Left kidney (tissue), 2 donors: ENCODE measurements around the gene TMPRSS9. TPM values are rescaled to one million over a fixed set of nuclear protein-coding genes. Genes with fewer than 3 reads are reported as not detected.
A peak's percentile ranks its signal among the peaks of the same experiment; 100 is the strongest.

Experiments
- DNase-seq: peaks from one replicate; pipeline ENCODE4 v3.0.0-alpha.2; 2013
- polyA plus RNA-seq: library from polyadenylated mRNA; unstranded; fragments of 120-200 nt; gene quantifications from one replicate; pipeline ENCODE4 v1.2.1, GENCODE V29; 2013; ENCODE audit not compliant: insufficient read length

The TMPRSS9 gene
- polyA plus RNA-seq, 1 donor: 0.60 TPM

GRCh38 chr19:2329149-2329478, 31.0 kb upstream of the TMPRSS9 start:
- no peak for DNase-seq

DNA sequence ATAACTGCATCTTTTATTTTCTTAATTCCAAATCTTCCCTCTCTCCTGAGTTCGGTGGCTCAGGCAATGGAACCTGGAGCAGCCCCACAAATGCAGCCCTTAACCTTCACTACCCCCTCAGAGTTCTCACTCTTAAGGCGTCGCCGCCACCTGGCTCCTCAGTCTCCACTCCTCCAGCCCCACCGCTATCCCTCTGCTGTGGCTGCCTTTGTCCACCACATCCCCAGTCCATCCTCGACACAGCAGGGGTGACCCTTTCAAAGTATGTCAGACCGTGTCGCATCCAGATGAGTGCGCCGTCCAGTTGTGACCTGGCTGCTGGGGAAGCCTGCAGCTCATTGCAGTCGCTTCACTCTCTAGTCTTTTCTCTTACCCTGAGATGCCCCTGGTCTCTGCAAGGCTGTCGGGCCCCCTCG, 30.6 kb upstream of the TMPRSS9 start:
- no peak for DNase-seq

- DNase-seq: no peak
These were observed 29.8 kb upstream of the TMPRSS9 start for GRCh38 chr19:2330255-2330631.

- DNase-seq: no peak
These were observed 29.3 kb upstream of the TMPRSS9 start for GRCh38 chr19:2330632-2331284.

DNA sequence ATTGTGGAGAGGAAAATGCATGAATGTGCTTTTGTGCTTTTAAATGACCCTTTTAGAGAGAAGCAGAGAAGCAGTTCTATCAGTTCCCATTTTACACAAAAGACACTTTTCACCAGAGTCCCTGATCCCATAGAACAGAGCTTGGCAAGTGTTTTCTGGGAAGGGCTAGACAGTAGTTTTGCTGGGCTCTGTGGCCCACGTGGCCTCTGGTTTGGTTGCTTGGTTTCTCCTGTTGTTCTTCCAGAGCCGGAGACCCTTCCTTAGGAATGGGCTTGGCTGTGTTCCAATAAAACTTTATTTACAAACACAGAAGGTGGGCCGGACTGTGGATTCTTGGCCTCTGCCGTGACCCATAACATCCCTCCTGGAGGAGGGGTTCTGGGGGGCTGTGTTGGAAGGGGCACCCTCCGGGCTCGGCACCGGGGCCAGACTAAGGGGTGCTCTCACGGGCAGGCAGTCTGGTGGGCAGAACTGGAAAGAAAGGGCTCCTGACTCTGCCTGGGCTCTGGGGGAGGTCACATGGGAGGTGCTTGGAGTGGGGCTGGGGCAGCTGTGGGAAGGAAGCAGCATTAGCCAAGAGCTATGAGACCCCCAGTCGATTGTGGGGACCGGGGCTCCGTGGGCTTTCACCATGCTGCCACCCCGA, 28.3 kb upstream of the TMPRSS9 start:
- DNase-seq: no peak

- no peak for DNase-seq
These were observed 27.6 kb upstream of the TMPRSS9 start for GRCh38 chr19:2332341-2333026.

DNA sequence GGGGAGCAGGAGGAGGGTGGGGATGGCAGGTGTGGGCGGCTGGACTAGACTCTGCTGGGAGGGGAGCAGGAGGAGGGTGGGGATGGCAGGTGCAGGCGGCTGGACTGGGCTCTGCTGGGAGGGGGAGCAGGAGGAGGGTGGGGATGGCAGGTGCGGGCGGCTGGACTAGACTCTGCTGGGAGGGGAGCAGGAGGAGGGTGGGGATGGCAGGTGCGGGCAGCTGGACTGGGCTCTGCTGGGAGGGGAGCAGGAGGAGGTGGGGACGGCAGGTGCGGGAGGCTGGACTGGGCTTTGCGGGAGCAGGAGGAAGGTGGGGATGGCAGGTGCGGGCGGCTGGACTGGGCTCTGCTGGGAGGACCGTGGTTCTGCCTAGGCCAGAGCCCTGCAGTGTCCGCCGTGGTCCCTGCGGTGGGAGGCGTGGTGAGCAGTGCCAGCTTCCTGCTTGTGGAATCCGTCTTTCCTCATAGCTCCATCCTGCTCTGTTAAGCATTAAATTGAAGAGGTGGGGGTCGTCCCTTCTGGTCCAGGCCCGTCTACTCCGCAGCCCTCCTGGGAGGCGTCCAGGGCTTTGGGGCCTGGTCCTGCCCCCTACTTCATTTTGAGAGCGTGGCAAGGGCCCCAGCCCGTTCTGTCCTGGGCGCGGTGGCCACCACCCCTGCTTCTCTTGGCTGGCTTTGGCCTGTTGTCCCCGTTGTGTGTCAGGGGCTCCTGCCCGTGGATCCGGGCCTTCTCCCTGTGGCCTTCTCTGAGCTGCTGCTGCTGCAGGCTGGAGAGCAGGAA, 26.8 kb upstream of the TMPRSS9 start:
- DNase-seq: no peak

DNA sequence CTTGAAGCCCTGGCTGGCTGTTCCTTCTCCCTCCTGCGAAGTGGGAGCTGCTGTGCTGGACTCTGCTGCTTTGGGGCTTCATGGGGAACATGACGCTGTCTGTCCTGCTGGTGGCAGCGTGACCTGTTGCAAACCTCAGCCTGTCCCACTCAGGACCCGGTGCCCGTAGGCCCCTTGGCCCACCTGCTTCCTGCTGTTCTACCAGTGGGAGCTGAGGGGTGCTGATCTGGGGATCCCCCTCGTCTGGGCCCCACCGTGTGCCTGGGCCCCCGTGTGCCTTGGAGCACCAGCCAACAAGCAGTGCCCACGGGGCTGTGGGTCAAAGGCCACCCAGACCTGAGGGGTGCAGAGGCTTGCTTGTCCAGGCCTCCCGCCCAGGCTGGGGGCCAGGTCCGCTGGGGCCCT, 26.3 kb upstream of the TMPRSS9 start:
- DNase-seq: no peak

GRCh38 chr19:2334426-2334825, 25.6 kb upstream of the TMPRSS9 start:
- no peak for DNase-seq

GRCh38 chr19:2334986-2335846, 24.8 kb upstream of the TMPRSS9 start:
- DNase-seq: no peak

DNA sequence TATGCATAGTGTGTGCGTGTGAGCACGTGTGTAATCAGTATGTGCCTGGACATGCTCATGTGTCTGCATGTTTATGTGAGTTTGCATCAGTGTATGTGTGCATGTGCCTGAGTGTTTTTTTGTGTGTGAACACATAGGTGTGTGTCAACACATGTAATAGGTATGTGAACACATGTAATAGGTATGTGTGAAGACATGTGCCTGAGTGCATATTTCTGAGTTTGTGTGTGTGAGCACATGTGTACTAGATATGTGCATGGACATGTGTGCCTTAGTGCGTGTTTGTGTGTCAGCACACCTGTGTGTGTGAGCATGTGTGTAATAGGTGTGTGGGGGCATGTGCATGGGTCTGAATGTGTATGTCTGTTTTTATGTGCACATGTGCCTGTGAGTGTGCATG, 24.2 kb upstream of the TMPRSS9 start:
- no peak for DNase-seq

GRCh38 chr19:2336528-2337328, 23.3 kb upstream of the TMPRSS9 start:
- no peak for DNase-seq

DNA sequence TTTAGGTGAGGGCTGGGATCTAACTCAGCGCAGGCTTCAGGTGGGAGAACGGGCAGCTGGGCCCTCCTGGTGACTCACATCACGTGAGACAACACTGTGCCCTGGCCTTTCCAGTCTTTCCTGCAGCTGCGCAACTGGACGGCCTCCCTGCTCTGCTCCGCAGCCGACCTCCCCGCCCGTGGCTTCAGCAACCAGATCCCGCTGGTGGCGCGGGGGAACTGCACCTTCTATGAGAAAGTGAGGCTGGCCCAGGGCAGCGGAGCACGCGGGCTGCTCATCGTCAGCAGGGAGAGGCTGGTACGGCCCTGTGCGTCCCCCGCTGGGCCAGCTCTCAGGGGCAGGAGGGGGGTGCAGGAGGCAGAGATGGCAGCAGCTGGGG, 22.7 kb upstream of the TMPRSS9 start:
- peak; percentile 82 for DNase-seq

DNA sequence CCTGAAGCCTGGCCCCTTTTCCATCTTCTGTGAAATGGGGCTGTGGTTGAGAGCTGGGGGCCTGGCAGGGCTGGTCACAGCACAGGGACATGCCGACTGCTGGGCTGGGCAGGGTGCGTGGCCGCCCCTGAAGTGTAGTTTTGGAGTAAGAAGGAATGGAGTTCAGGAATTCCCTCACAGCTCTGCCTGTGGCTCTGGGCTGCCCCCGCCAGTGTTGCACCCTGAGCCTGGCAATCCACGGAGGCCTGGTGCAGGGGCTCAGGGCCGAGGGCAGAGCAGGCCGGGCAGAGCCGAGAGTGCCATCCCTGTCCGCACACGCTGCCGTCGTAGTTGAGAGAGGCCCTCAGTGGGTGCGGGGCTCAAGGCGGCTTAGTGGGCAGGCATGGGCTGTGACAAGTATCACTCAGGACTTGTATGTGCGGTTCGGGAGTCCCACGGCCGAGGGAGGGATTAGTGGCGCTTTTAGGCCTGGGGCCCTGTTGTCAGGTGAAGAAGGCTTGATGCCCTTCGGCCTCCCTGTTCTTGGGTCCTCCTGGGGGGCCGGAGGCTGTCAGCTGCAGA, 21.9 kb upstream of the TMPRSS9 start:
- DNase-seq: no peak

DNA sequence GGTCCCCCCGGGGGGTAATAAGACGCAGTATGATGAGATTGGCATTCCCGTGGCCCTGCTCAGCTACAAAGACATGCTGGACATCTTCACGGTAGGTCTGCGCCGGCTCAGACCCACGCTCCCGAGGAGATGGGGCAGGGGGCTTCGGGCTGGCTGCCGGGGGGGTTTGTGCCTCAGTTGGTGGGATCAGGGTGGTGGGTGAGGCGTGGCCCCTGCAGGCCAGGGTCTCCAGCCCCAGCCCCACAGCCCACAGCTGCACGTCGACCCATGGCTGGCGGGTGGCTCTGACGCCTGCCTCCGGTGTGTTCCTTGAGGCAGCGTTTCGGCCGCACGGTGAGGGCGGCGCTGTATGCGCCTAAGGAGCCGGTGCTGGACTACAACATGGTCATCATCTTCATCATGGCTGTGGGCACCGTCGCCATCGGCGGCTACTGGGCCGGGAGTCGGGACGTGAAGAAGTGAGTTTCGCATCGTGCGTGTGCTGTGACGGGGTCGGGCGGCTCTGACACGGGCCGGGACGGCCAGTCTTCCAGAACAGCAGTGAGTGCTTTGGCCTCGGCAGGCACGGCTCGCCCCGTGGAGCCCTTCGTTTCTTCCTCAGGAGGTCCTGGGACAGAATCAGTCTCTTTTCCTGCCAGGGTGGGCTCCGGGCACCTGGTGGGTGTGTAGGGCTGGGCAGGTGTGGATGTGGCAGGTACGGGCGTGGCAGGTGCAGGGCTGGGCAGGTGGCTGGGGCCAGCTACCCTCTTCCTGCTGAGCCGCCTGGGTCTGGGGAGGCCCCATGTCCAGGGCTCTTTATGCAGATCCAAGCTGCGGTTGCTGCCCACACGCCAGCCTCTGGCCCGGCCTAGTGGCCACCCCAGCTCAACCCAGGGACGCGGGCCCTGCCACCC, 21.1 kb upstream of the TMPRSS9 start:
- DNase-seq: no peak

- no peak for DNase-seq
These were observed 20.3 kb upstream of the TMPRSS9 start for GRCh38 chr19:2339644-2340310.

- no peak for DNase-seq
These were observed 19.4 kb upstream of the TMPRSS9 start for GRCh38 chr19:2340496-2341243.

DNA sequence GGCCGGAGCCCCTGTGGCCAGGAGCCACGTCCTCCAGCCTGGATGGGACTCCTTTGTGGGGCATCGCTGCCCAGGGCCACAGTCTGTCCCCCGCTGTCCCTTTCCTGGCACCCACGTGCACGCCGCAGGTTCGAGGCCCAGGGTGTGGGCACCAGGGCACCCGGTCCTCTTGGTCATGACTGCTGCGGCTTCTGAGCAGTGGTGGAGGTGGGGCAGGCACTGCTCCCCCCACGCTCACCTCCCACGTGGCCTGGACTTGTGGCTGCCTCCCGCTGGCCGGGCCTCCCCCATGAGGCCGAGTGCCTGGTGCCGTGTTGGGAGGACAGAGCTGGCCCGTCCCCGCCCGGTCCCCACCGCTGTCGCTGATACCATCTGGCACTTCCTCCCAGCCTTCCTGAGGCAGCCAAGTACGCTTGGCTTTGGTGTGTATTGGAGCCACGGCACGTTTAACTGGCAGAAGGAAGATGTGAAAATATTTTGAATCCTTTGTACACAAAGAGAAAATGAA, 18.8 kb upstream of the TMPRSS9 start:
- no peak for DNase-seq
